Measurements from ENCODE around the gene ARHGAP10.
"Not testable (repeated sequence)": the region's sequence is repeated elsewhere in the genome, so short reads cannot be mapped to it uniquely, and the experiment has no call there.

Gene ARHGAP10

DNA sequence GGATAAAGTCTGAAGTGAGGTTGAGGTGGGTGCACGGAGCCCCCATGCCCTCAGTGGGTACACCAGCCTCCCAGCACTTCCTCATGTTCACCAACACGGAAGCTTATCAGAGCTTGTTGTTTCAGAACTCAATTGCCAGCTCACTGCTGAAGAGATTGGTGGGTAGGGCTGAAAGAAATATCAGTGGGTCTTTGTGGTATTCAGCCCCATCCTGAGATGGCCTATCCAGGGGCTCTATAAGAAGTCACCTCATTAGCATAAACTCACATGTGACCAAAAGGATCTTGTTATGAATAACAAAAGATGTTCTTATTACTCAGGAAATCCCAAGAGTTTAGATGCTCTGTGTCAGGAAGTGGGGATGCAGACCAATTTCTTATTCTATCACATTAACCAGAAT, 177.3 kb downstream of the ARHGAP10 start:
- no peak overlapping the region for H3K4me3 ChIP-seq (ENCODE audit: low read depth, low read length)
- no peak for TF ChIP-seq CTCF (IDR thresholded peaks at IDR 0.05; ENCODE audit: low read depth, low read length)

DNA sequence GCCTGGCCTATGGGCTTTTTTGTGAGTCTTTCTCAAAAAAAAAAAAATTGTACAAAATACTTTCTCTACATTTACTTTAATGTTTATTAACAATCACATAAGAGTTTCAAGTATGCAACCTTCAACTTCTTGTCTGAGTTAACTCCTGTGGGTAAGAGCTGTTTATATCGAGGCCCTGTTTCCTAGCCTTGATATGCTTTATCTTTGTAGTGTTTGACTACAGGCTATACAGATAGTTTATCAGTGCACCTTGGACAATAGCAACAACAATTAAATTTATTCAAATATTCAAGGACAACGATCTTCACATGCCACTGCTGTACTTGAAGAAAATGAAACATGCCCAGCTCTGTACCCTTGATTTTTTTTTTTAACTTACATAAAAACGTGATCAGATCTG, 178.4 kb downstream of the ARHGAP10 start:
- no peak for TF ChIP-seq CTCF (IDR thresholded peaks at IDR 0.05; ENCODE audit: low read depth, low read length)

DNA sequence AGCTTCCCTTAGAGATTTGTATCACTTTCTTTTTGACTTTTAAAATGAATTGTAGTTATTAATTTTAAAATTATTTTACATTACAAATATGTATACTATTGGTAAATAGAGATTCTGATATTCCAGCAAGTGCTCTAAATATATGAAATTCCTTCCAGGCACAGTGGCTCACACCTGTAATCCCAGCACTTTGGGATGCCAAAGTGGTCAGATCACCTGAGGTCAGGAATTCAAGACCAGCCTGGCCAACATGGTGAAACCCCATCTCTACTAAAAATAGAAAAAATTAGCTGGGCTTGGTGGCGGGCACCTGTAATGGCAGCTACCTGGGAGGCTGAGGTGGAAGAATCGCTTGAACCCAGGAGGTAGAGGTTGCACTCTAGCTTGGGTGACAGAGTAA, 180.2 kb downstream of the ARHGAP10 start:
- H3K4me3 ChIP-seq (ENCODE audit: low read depth, low read length), result not testable (repeated sequence)

More for the DNA sequence above, 178.4 kb downstream of the ARHGAP10 start:
- H3K4me3 ChIP-seq (ENCODE audit: low read depth, low read length), result no peak overlapping the region

- TF ChIP-seq CTCF (IDR thresholded peaks at IDR 0.05; ENCODE audit: low read depth, low read length), result no peak
- H3K4me3 ChIP-seq (ENCODE audit: low read depth, low read length), result no peak overlapping the region
Observed at GRCh38 chr4:147913137-147913536, 181.2 kb downstream of the ARHGAP10 start.

DNA sequence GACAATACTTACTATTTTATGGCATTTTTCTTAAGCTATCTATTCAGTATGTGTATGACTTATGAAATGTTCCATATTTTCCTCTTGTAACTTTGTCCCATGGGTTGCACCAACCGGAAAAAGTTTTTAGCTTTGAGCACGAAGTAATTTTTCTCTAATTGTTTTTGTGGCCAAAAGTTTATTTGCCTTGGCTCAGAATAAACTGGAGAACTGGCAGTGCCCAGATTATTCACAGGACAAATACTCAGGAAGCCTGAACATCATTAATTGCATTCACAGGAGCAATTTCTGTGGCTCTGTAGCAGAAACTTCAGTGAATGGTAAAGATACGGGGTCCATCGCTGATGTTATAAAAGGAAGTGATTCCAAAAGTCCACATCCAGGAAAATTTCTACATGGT, 184.5 kb downstream of the ARHGAP10 start:
- no peak overlapping the region for H3K4me3 ChIP-seq (ENCODE audit: low read depth, low read length)
- no peak for TF ChIP-seq CTCF (IDR thresholded peaks at IDR 0.05; ENCODE audit: low read depth, low read length)

GRCh38 chr4:147923381-147923780, 191.5 kb downstream of the ARHGAP10 start:
- no peak for TF ChIP-seq CTCF (IDR thresholded peaks at IDR 0.05; ENCODE audit: low read depth, low read length)
- no peak overlapping the region for H3K4me3 ChIP-seq (ENCODE audit: low read depth, low read length)

- H3K4me3 ChIP-seq (ENCODE audit: low read depth, low read length), result no peak overlapping the region
- no peak for TF ChIP-seq CTCF (IDR thresholded peaks at IDR 0.05; ENCODE audit: low read depth, low read length)
Observed at GRCh38 chr4:147923854-147924253, 192.0 kb downstream of the ARHGAP10 start.

- H3K4me3 ChIP-seq (ENCODE audit: low read depth, low read length), result no peak overlapping the region
- TF ChIP-seq CTCF (IDR thresholded peaks at IDR 0.05; ENCODE audit: low read depth, low read length), result peak; percentile 35; the same call in 1 of the 2 replicates
Observed at GRCh38 chr4:147924604-147925412, 192.9 kb downstream of the ARHGAP10 start.
